ENCODE results near the gene GKN2.
A peak's percentile ranks its signal among the peaks of the same experiment; 100 is the strongest.

Gene GKN2

DNA sequence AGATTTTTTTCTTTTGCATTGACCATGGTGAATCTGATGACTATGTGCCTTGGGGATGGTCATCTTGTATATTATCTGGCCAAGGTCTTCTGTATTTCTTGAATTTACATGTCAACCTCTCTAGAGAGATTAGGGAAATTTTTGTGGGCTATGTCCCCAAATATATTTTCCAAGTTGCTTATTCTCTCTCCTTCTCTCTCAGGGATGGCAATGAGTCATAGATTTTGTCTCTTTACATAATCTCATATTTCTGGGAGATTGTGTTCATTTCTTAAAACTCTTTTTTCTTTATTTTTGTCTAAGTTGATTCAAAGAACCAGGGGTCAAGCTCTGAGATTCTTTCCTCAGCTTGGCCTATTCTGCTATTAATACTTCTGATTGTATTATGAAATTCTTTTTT lies 9.9 kb downstream of the GKN2 start:
- Histone ChIP-seq H3K27me3 (no peaks in the 10 kb centered on the region), H3K4me1 (peaks cover 0 to 6% (median 4%) of the 10 kb centered on the region in 10 experiments; a peak in 7 of 20 replicates), H3K36me3 (no peaks in the 10 kb centered on the region), H3K9me3 (replicated peaks in 1 of 11) (peaks cover 0 to 16% (median 0%) of the 10 kb centered on the region in 11 experiments; a peak in 5 of 22 replicates), H4K20me1 (no peaks in the 10 kb centered on the region), H3K4me2 (no peak overlapping the region), H3K27ac (no peak overlapping the region), H3K4me3 (no peak overlapping the region), H3K9ac (no peak overlapping the region)
- no peak for TF ChIP-seq Cebpa-rat (IDR thresholded peaks at IDR 0.05)

DNA sequence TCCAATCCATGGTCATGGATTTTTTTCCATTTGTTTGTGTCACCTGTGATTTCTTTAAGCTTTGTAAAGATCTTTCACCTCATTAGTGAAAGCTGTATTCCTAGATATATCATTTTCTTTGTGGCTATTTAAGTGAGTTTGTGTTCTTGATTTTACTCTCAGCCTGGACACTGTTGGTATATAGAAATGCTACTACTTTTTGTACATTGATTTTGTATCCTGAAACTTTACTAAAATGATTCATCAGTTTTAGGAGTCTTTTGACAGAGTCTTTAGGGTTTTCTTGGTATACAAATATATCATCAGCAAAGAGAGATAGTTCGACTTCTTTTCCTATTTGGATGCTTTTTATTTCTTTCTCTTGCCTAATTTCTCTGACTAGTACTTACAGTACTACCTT lies 12.3 kb downstream of the GKN2 start:
- Histone ChIP-seq H3K27me3 (no peaks in the 10 kb centered on the region), H3K27ac (no peak overlapping the region), H3K4me3 (no peak overlapping the region), H4K20me1 (no peaks in the 10 kb centered on the region), H3K4me2 (no peak overlapping the region), H3K9me3 (replicated peaks in 1 of 11) (peaks cover 0 to 12% (median 0%) of the 10 kb centered on the region in 11 experiments; a peak in 5 of 22 replicates), H3K9ac (no peak overlapping the region), H3K36me3 (no peaks in the 10 kb centered on the region), H3K4me1 (peaks cover 0 to 8% (median 4%) of the 10 kb centered on the region in 10 experiments; a peak in 6 of 20 replicates)
- TF ChIP-seq Cebpa-rat (IDR thresholded peaks at IDR 0.05): no peak

DNA sequence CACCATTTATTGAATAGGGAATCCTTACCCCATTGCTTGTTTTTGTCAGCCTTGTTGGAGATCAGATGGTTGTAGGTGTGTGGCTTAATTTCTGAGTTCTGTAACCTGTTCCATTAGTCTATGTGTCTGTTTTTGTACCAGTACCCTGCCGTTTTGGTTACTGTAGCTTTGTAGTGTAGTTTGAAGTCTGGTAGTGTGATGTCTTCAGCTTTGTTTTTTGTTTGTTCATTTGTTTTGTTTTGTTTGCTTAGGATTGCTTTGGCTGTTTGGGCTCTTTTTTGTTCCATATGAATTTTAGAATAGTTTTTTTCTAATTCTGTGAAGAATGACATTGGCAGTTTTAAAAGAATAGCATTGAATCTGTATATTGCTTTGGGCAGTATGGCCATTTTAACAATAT lies 12.7 kb downstream of the GKN2 start:
- Histone ChIP-seq H3K4me1 (peaks cover 0 to 8% (median 4%) of the 10 kb centered on the region in 10 experiments; a peak in 6 of 20 replicates), H3K4me3 (no peak overlapping the region), H3K27me3 (no peaks in the 10 kb centered on the region), H3K9ac (no peak overlapping the region), H3K4me2 (no peak overlapping the region), H3K9me3 (replicated peaks in 1 of 11) (peaks cover 0 to 9% (median 0%) of the 10 kb centered on the region in 11 experiments; a peak in 4 of 22 replicates), H4K20me1 (no peaks in the 10 kb centered on the region), H3K36me3 (no peaks in the 10 kb centered on the region), H3K27ac (no peak overlapping the region)
- no peak for TF ChIP-seq Cebpa-rat (IDR thresholded peaks at IDR 0.05)

DNA sequence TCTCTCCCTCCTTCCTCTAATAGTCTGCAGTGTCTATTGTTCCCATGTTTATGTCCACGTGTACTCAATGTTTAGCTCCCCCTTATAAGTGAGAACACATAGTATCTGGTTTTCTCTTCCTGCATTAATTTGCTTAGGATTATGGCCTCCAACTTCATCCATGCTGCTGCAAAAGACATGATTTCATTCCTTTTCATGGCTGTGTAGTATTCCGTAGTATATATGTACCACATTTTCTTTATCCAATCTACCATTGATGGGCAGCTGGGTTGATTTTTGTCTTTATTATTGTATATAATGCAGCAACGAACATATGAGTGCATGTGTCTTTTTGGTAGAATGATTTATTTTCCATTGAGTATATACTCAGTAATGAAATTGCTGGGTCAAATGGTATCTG lies 13.8 kb downstream of the GKN2 start:
- Histone ChIP-seq H3K9me3 (replicated peaks in 1 of 11) (peaks cover 0 to 9% (median 0%) of the 10 kb centered on the region in 11 experiments; a peak in 4 of 22 replicates), H3K9ac (no peak overlapping the region), H4K20me1 (no peaks in the 10 kb centered on the region), H3K4me1 (peaks cover 0 to 8% (median 4%) of the 10 kb centered on the region in 10 experiments; a peak in 6 of 20 replicates), H3K27me3 (no peaks in the 10 kb centered on the region), H3K4me3 (no peak overlapping the region), H3K27ac (no peak overlapping the region), H3K36me3 (no peaks in the 10 kb centered on the region), H3K4me2 (no peak overlapping the region)
- no peak for TF ChIP-seq Cebpa-rat (IDR thresholded peaks at IDR 0.05)

DNA sequence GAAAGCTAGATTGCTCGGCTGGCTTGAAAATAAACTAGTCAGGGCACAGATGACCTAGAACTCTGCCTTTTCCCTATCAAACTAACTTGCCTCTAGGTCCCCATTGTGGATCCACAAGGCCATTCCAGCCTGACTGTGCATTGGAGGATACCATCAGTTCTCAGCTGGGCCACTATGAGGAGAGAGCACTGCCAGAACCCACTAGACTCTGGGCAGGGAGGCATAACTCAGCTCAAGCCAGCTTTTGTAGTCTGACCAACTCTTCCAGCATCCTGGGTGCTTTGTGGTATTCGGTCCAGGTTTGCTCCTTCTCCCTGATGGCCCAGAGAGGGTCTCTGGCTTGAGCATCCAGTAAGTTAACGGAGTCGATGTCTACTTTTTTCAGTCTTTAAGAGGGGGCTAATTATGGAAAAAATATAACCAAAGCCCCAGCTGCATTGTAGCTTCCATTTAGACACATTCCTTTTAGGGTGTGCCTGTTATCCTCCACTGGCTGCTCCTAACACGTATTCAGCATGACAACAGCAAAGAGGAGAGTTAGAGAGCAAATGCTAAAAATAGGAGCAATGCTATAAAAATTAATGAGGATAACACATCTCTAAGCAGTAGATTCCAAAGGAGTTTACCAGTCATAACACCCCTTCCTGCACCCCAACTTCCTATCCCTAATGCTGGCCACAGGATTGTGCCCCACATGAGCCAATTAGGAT lies 15.2 kb downstream of the GKN2 start:
- H3K4me1 ChIP-seq: peaks cover 0 to 8% (median 0%) of the 10 kb centered on the region in 10 experiments; a peak in 3 of 20 replicates
- H3K9me3 ChIP-seq (replicated peaks in 1 of 11): peaks cover 0 to 9% (median 0%) of the 10 kb centered on the region in 11 experiments; a peak in 4 of 22 replicates
- H3K9ac ChIP-seq: no peak overlapping the region
- no peaks in the 10 kb centered on the region for H3K27me3 ChIP-seq
- H3K36me3 ChIP-seq: no peaks in the 10 kb centered on the region
- H3K4me2 ChIP-seq: no peak overlapping the region
- no peak overlapping the region for H3K4me3 ChIP-seq
- no peaks in the 10 kb centered on the region for H4K20me1 ChIP-seq
- TF ChIP-seq Cebpa-rat (IDR thresholded peaks at IDR 0.05): no peak
- no peak overlapping the region for H3K27ac ChIP-seq

DNA sequence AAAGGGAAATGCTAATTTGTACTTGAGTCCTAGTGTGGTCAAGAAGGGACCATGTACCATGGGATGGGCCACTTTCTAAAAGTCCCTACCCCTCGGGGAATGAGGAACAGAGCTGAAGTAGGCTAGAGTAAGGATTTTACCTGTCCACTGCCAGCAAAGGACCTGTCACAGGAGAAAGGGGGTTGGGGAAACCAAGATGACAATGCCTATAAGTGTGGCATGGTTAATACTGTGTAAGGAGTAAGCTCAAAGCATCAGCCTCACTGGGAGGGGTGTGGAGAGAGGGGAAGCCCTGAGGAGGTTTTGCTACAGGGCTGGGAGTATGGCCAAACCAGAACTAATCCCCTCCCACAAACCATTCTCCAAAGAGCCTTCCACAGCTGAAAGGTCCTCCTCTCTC lies 15.8 kb downstream of the GKN2 start:
- TF ChIP-seq Cebpa-rat (IDR thresholded peaks at IDR 0.05): no peak
- H3K36me3 ChIP-seq: no peaks in the 10 kb centered on the region
- H4K20me1 ChIP-seq: no peaks in the 10 kb centered on the region
- no peak overlapping the region for H3K27ac ChIP-seq
- H3K4me1 ChIP-seq: peaks cover 0 to 8% (median 0%) of the 10 kb centered on the region in 10 experiments; a peak in 3 of 20 replicates
- H3K9ac ChIP-seq: no peak overlapping the region
- no peaks in the 10 kb centered on the region for H3K27me3 ChIP-seq
- H3K4me3 ChIP-seq: no peak overlapping the region
- no peak overlapping the region for H3K4me2 ChIP-seq
- peaks cover 0 to 9% (median 0%) of the 10 kb centered on the region in 11 experiments; a peak in 4 of 22 replicates for H3K9me3 ChIP-seq (replicated peaks in 1 of 11)

DNA sequence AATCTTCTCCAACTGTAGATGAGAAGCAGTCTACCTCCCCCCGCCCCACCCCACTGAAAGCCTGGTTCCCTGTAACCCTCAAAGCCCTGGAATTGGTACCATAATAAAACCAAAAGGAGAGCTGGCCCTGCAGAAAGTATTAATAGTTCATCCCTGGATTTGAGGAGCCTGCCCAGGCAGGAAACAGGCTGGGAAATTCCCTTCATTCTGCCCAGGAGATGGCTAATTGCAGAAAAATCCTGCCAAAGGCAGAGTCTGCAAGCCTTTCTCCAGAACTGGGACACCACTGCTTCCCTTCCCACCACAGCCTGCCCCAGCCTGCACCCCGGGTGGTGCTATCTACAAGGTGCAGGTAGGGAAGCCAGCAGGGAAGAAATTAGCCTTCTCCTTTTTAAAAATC lies 16.3 kb downstream of the GKN2 start:
- TF ChIP-seq Cebpa-rat (IDR thresholded peaks at IDR 0.05): no peak
- Histone ChIP-seq H3K27me3 (no peaks in the 10 kb centered on the region), H3K4me1 (peaks cover 0 to 8% (median 0%) of the 10 kb centered on the region in 10 experiments; a peak in 3 of 20 replicates), H3K27ac (no peak overlapping the region), H3K9me3 (replicated peaks in 1 of 11) (peaks cover 0 to 9% (median 0%) of the 10 kb centered on the region in 11 experiments; a peak in 4 of 22 replicates), H3K9ac (no peak overlapping the region), H3K36me3 (no peaks in the 10 kb centered on the region), H3K4me2 (peak overlapping the region in 1 of 11 experiments; percentile 26; a peak in 1 of 22 replicates), H3K4me3 (no peak overlapping the region), H4K20me1 (no peaks in the 10 kb centered on the region)

DNA sequence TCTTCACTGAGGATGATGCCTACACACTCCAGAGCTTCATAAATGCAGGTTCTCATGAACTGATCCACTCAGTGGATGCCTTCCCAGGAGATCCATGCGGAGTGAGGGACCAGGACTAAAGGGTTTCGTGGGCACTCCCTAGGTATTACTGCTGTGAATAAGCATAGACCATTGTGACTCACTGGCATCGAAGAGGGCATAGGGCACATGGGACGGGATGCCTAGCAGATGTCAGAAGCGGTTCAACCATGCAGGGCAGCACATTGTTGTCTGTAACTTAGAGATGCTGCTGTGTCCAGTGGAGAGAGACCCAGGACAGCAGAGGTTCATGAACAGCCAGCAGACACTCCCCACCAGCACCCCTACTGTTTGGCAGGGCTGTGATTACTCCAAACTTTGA lies 17.2 kb downstream of the GKN2 start:
- no peak overlapping the region for H3K27ac ChIP-seq
- H3K4me3 ChIP-seq: no peak overlapping the region
- H3K27me3 ChIP-seq: no peaks in the 10 kb centered on the region
- H3K9ac ChIP-seq: no peak overlapping the region
- H3K4me2 ChIP-seq: no peak overlapping the region
- H4K20me1 ChIP-seq: no peaks in the 10 kb centered on the region
- H3K36me3 ChIP-seq: no peaks in the 10 kb centered on the region
- no peak for TF ChIP-seq Cebpa-rat (IDR thresholded peaks at IDR 0.05)
- H3K9me3 ChIP-seq (replicated peaks in 1 of 11): peaks cover 0 to 12% (median 0%) of the 10 kb centered on the region in 11 experiments; a peak in 4 of 22 replicates
- H3K4me1 ChIP-seq: peaks cover 0 to 8% (median 0%) of the 10 kb centered on the region in 10 experiments; a peak in 8 of 20 replicates

DNA sequence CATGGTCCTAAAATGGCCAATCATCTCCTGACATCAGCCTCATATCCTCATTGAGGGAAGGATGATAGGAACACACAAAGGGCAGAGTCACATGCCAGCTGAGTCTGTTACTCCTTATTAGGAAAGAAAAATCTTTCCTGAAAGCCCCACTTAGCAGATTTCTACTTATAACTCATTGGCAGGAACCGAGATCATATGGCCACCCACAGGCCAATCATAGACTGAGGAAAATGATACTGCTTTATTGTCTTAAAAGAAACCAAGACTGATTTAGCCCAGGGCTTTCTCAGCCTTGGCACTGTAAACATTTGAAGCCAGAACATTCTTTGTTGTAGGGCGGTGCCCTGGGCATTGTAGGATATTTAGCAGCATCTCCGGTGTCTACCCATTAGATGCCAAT lies 18.7 kb downstream of the GKN2 start:
- H3K4me3 ChIP-seq: no peak overlapping the region
- H3K4me2 ChIP-seq: no peak overlapping the region
- peaks cover 0 to 8% (median 0%) of the 10 kb centered on the region in 10 experiments; a peak in 8 of 20 replicates for H3K4me1 ChIP-seq
- no peak overlapping the region for H3K9ac ChIP-seq
- no peaks in the 10 kb centered on the region for H4K20me1 ChIP-seq
- H3K9me3 ChIP-seq (replicated peaks in 1 of 11): peaks cover 0 to 10% (median 0%) of the 10 kb centered on the region in 11 experiments; a peak in 2 of 22 replicates
- no peak overlapping the region for H3K27ac ChIP-seq
- TF ChIP-seq Cebpa-rat (IDR thresholded peaks at IDR 0.05): no peak
- no peaks in the 10 kb centered on the region for H3K27me3 ChIP-seq
- no peaks in the 10 kb centered on the region for H3K36me3 ChIP-seq
